Measurements from ENCODE around the gene EAPP. TPM values are rescaled to one million over a fixed set of nuclear protein-coding genes. Genes with fewer than 3 reads are reported as not detected.
A peak's percentile ranks its signal among the peaks of the same experiment; 100 is the strongest.
"Not testable (repeated sequence)": the region's sequence is repeated elsewhere in the genome, so short reads cannot be mapped to it uniquely, and the experiment has no call there.

The EAPP gene
- total RNA-seq, 1 experiment from 2014 or later = 32.2 TPM

- no peak for DNase-seq (ENCODE audit: low read depth, low spot score)
- ATAC-seq = no peak
- H3K9me3 ChIP-seq (ENCODE audit: control insufficient read depth in 1 of 2, insufficient read depth in 1 of 2, low read depth in 1 of 2, low read length in 2 of 2) = no peaks in the 10 kb centered on the region
- TF ChIP-seq POLR2A (IDR thresholded peaks at IDR 0.05; ENCODE audit: borderline replicate concordance, extremely low read depth, insufficient read depth, insufficient read length) (peak; percentile 32), RAD21 (IDR thresholded peaks at IDR 0.05; ENCODE audit: low read depth) (no peak)
- no peak overlapping the region for H2AFZ ChIP-seq (ENCODE audit: low read depth, low read length, poor library complexity, severe bottlenecking)
- intact Hi-C loops (cut with micrococcal nuclease) = no loop called here
- ChIA-PET CTCF (no interaction called here), RAD21 (ENCODE audit: low non-redundant PET in 1 of 2, low total read pairs in 2 of 2, uncharacterized antibody in 2 of 2, unreplicated experiment in 2 of 2) (interaction anchor here in 1 of 2 experiments (0.5 kb wide), 1 partner anchor 347 kb away, joined by 4 read pairs; no protein-coding TSS in a partner anchor), POLR2A (interaction anchor here (0.6 kb wide), 1 partner anchor 36 kb away, joined by 3 read pairs; no protein-coding TSS in a partner anchor)
- no peaks in the 10 kb centered on the region for H3K79me2 ChIP-seq (ENCODE audit: insufficient read depth, low read length)
- peak overlapping the region; percentile 23; the same call in 1 of the 2 replicates for H3K4me2 ChIP-seq (ENCODE audit: low read length)
- peaks cover 10 to 11% of the 10 kb centered on the region in 2 experiments; a peak in 3 of 4 replicates for H3K4me1 ChIP-seq (ENCODE audit: control insufficient read depth in 1 of 2, insufficient read depth in 2 of 2, low read length in 2 of 2)
- no peaks in the 10 kb centered on the region for H3K36me3 ChIP-seq (ENCODE audit: control insufficient read depth in 1 of 2, insufficient read depth in 2 of 2, low read length in 2 of 2)
- no peak overlapping the region for H3K4me3 ChIP-seq (replicated peaks in 1 of 2; ENCODE audit: low read depth in 1 of 2, low read length in 2 of 2)
- peak overlapping the region; percentile 7; the same call in 1 of the 2 replicates for H3K9ac ChIP-seq (ENCODE audit: low read length)
- H3K9me2 ChIP-seq (ENCODE audit: insufficient read depth) = no peaks in the 10 kb centered on the region
- TSS peak; percentile 77 for BruUV-seq (replicated peaks)
- H3K27ac ChIP-seq (ENCODE audit: low read depth, low read length) = peak overlapping the region; percentile 50
- H3K27me3 ChIP-seq (ENCODE audit: insufficient read depth, low read length) = no peaks in the 10 kb centered on the region
- no peaks in the 10 kb centered on the region for H4K20me1 ChIP-seq (ENCODE audit: insufficient read depth)
Measured at GRCh38 chr14:34554540-34555250, 15.2 kb upstream of the EAPP start.

DNA sequence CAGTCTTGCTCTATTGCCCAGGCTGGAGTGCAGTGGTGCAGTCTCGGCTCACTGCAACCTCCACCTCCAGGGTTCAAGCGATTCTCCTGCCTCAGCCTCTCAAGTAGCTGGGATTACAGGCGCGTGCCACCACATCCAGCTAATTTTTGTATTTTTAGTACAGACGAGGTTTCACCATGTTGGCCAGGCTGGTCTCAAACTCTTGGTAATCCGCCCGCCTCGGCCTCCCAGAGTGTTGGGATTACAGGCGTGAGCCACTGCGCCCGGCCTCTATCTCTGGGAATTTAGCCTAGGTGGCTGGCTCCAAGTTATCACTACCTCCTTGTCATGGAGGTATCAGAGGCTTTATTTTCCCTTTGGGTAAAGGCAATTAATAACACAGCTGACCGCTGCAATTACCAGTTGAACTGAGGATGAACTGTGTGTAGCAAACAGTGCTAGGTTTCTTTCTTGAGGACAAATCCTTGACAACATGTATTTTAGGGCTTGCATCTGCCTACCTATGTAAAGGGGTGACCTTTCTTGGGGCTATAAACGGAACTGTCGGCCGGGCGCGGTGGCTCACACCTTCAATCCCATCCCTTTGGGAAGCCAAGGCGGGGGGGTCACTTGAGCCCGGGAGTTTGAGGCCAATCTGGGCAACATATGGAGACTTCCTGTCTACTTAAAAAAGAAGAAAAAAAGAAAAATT is 9.9 kb upstream of the EAPP start:
- H3K27ac ChIP-seq (ENCODE audit: low read depth, low read length); H3K4me3 ChIP-seq (replicated peaks in 1 of 2; ENCODE audit: low read depth in 1 of 2, low read length in 2 of 2); H3K4me1 ChIP-seq (ENCODE audit: control insufficient read depth in 1 of 2, insufficient read depth in 2 of 2, low read length in 2 of 2); H4K20me1 ChIP-seq (ENCODE audit: insufficient read depth); CTCF ChIA-PET; H3K4me2 ChIP-seq (ENCODE audit: low read length); intact Hi-C loops (cut with micrococcal nuclease); DNase-seq (ENCODE audit: low read depth, low spot score); H3K9me3 ChIP-seq (ENCODE audit: control insufficient read depth in 1 of 2, insufficient read depth in 1 of 2, low read depth in 1 of 2, low read length in 2 of 2); ATAC-seq; H3K27me3 ChIP-seq (ENCODE audit: insufficient read depth, low read length); H2AFZ ChIP-seq (ENCODE audit: low read depth, low read length, poor library complexity, severe bottlenecking); H3K9me2 ChIP-seq (ENCODE audit: insufficient read depth); RAD21 ChIA-PET (ENCODE audit: low non-redundant PET in 1 of 2, low total read pairs in 2 of 2, uncharacterized antibody in 2 of 2, unreplicated experiment in 2 of 2); H3K79me2 ChIP-seq (ENCODE audit: insufficient read depth, low read length); BruUV-seq (replicated peaks); POLR2A ChIA-PET; H3K36me3 ChIP-seq (ENCODE audit: control insufficient read depth in 1 of 2, insufficient read depth in 2 of 2, low read length in 2 of 2); H3K9ac ChIP-seq (ENCODE audit: low read length): not testable (repeated sequence)
